D341Med (cell line): ENCODE results near the gene UTP14A.
A peak's percentile ranks its signal among the peaks of the same experiment; 100 is the strongest.
"Not testable (repeated sequence)": the region's sequence is repeated elsewhere in the genome, so short reads cannot be mapped to it uniquely, and the experiment has no call there.

Source experiments
- DNase-seq: peaks from one replicate; pipeline ENCODE4 v3.0.0; 2012; ENCODE audit warnings: low spot score

Gene UTP14A

GRCh38 chrX:129905787-129906580, at the start of gene UTP14A:
TSS of gene UTP14A (plus strand) at chrX:129906164. CDS start at chrX:129906211, 47 bp downstream.
- DNase-seq, result peak; percentile 81

- DNase-seq, result not testable (repeated sequence)
Measured at GRCh38 chrX:129859134-129859533, 46.8 kb upstream of the UTP14A start.

GRCh38 chrX:129866321-129866720, 39.6 kb upstream of the UTP14A start:
- DNase-seq, result not testable (repeated sequence)

- no peak for DNase-seq
Measured at GRCh38 chrX:129872524-129872923, 33.4 kb upstream of the UTP14A start.

GRCh38 chrX:129875669-129876068, 30.3 kb upstream of the UTP14A start:
- no peak for DNase-seq

GRCh38 chrX:129876771-129877305, 29.1 kb upstream of the UTP14A start:
- DNase-seq, result no peak

GRCh38 chrX:129877401-129877800, 28.6 kb upstream of the UTP14A start:
- DNase-seq, result no peak

GRCh38 chrX:129900054-129900453, 5.9 kb upstream of the UTP14A start:
- DNase-seq, result no peak

GRCh38 chrX:129908636-129909035, 2.7 kb downstream of the UTP14A start:
- DNase-seq, result no peak

GRCh38 chrX:129925305-129926092, 19.5 kb downstream of the UTP14A start:
- DNase-seq, result peak; percentile 61

- peak; percentile 39 for DNase-seq
Measured at GRCh38 chrX:129930941-129931410, 25.0 kb downstream of the UTP14A start.

GRCh38 chrX:129931411-129932015, 25.5 kb downstream of the UTP14A start:
- peak; percentile 85 for DNase-seq

- peak; percentile 91 for DNase-seq
Measured at GRCh38 chrX:129932016-129932820, 26.3 kb downstream of the UTP14A start.

GRCh38 chrX:129932821-129933321, 26.9 kb downstream of the UTP14A start:
- DNase-seq, result no peak

- DNase-seq, result no peak
Measured at GRCh38 chrX:129933700-129934099, 27.7 kb downstream of the UTP14A start.

GRCh38 chrX:129934461-129934860, 28.5 kb downstream of the UTP14A start:
- DNase-seq, result no peak

- DNase-seq, result no peak
Measured at GRCh38 chrX:129934952-129935351, 29.0 kb downstream of the UTP14A start.

GRCh38 chrX:129938081-129938480, 32.1 kb downstream of the UTP14A start:
- DNase-seq, result no peak

GRCh38 chrX:129939986-129940385, 34.0 kb downstream of the UTP14A start:
- no peak for DNase-seq

GRCh38 chrX:129940721-129941120, 34.8 kb downstream of the UTP14A start:
- no peak for DNase-seq

- DNase-seq, result no peak
Measured at GRCh38 chrX:129945131-129945530, 39.2 kb downstream of the UTP14A start.
